Endometrial microvascular endothelial cells (primary cell): ENCODE data around the gene RIPOR3. TPM values are rescaled to one million over a fixed set of nuclear protein-coding genes. Genes with fewer than 3 reads are reported as not detected.
"Not testable (repeated sequence)": the region's sequence is repeated elsewhere in the genome, so short reads cannot be mapped to it uniquely, and the experiment has no call there.

Source experiments
- in situ Hi-C: cut with HindIII; loops from 2 replicates; pipeline ENCODE4 v1.10.0; 2017; ENCODE audit warnings: low sequenced_read_pairs, low pct_unique_long_range_greater_than_20kb; ENCODE audit errors: inconsistent ontology term
- total RNA-seq: library from RNA; depleted of rRNA; stranded (reverse); fragments of >200 nt; gene quantifications from one replicate; pipeline ENCODE4 v1.2.3, GENCODE V29; 2015; ENCODE audit errors: inconsistent ontology term

The RIPOR3 gene
- total RNA-seq, 1 donor from 2014 or later, result not detected

GRCh38 chr20:50724851-50725723, 33.7 kb upstream of the RIPOR3 start:
- in situ Hi-C loops, result no loop called here

- in situ Hi-C loops, result no loop called here
Measured at GRCh38 chr20:50724112-50724725, 32.9 kb upstream of the RIPOR3 start.

- in situ Hi-C loops, result no loop called here
Measured at GRCh38 chr20:50723672-50724071, 32.3 kb upstream of the RIPOR3 start.

- in situ Hi-C loops, result no loop called here
Measured at GRCh38 chr20:50722424-50723155, 31.2 kb upstream of the RIPOR3 start.

GRCh38 chr20:50721881-50722281, 30.5 kb upstream of the RIPOR3 start:
- in situ Hi-C loops, result no loop called here

GRCh38 chr20:50720582-50720981, 29.2 kb upstream of the RIPOR3 start:
- in situ Hi-C loops, result no loop called here

GRCh38 chr20:50720026-50720425, 28.7 kb upstream of the RIPOR3 start:
- in situ Hi-C loops, result no loop called here

GRCh38 chr20:50719328-50719727, 28.0 kb upstream of the RIPOR3 start:
- in situ Hi-C loops, result no loop called here

- in situ Hi-C loops, result no loop called here
Measured at GRCh38 chr20:50717974-50718761, 26.8 kb upstream of the RIPOR3 start.

- in situ Hi-C loops, result no loop called here
Measured at GRCh38 chr20:50717312-50717711, 26.0 kb upstream of the RIPOR3 start.

- in situ Hi-C loops, result no loop called here
Measured at GRCh38 chr20:50716518-50716917, 25.2 kb upstream of the RIPOR3 start.

GRCh38 chr20:50715694-50716093, 24.4 kb upstream of the RIPOR3 start:
- in situ Hi-C loops, result no loop called here

- in situ Hi-C loops, result not testable (repeated sequence)
Measured at GRCh38 chr20:50714426-50714825, 23.1 kb upstream of the RIPOR3 start.

- in situ Hi-C loops, result no loop called here
Measured at GRCh38 chr20:50713657-50714101, 22.3 kb upstream of the RIPOR3 start.

- in situ Hi-C loops, result no loop called here
Measured at GRCh38 chr20:50712771-50713656, 21.7 kb upstream of the RIPOR3 start.

GRCh38 chr20:50711113-50711825, 19.9 kb upstream of the RIPOR3 start:
- in situ Hi-C loops, result no loop called here

GRCh38 chr20:50710492-50711063, 19.2 kb upstream of the RIPOR3 start:
- in situ Hi-C loops, result no loop called here
